Calu3 (cell line): Measurements from ENCODE around the gene TNP2. TPM values are rescaled to one million over a fixed set of nuclear protein-coding genes. Genes with fewer than 3 reads are reported as not detected.

Experiments used
- Bru-seq: library from RNA; stranded (reverse); fragments of 400-500 nt; gene quantifications from one replicate; lab custom pipeline; 2021; lab: Mats Ljungman, UMichigan
- BruChase-seq, 2 experiments: library from RNA; stranded (reverse); fragments of 400-500 nt; gene quantifications; one replicate each; lab custom pipeline; 2021; lab: Mats Ljungman, UMichigan
- BruUV-seq: library from RNA; stranded (reverse); fragments of 400-500 nt; replicated peaks from 2 replicates; lab custom pipeline; 2021; lab: Mats Ljungman, UMichigan
- CTCF ChIA-PET: fragments of 300-600 bp; sonication (Branson Sonifier 250); formaldehyde crosslinking; loops from one replicate; lab custom pipeline; 2022; ENCODE audit warnings: antibody characterized with exemption; lab: Charles Lee
- DNase-seq: peaks from one replicate; pipeline ENCODE4 v3.0.0; 2022
- H3K27ac Mint-ChIP-seq: one replicate; pipeline ENCODE4 v1.8.0; 2022; ENCODE audit warnings: mixed read lengths; ENCODE audit not compliant: unreplicated experiment
- H3K27me3 Mint-ChIP-seq: one replicate; pipeline ENCODE4 v1.8.0; 2022; ENCODE audit warnings: mixed read lengths; ENCODE audit not compliant: unreplicated experiment
- H3K36me3 Mint-ChIP-seq: one replicate; pipeline ENCODE4 v1.8.0; 2022; ENCODE audit warnings: mild to moderate bottlenecking, moderate library complexity, mixed read lengths; ENCODE audit not compliant: insufficient read depth, unreplicated experiment
- H3K4me1 Mint-ChIP-seq: one replicate; pipeline ENCODE4 v1.8.0; 2022; ENCODE audit warnings: mild to moderate bottlenecking, low read depth, mixed read lengths; ENCODE audit not compliant: unreplicated experiment
- H3K4me3 Mint-ChIP-seq: one replicate; pipeline ENCODE4 v1.8.0; 2022; ENCODE audit warnings: mild to moderate bottlenecking, low read depth, moderate library complexity, mixed read lengths; ENCODE audit not compliant: unreplicated experiment
- H3K9me3 Mint-ChIP-seq: one replicate; pipeline ENCODE4 v1.8.0; 2022; ENCODE audit warnings: low read depth, mixed read lengths; ENCODE audit not compliant: unreplicated experiment
- intact Hi-C: fragments of 100-400 bp; cut with micrococcal nuclease; formaldehyde crosslinking; loops from one replicate; pipeline ENCODE4 v1.10.0; 2022; ENCODE audit not compliant: unreplicated experiment
- long read RNA-seq: library from polyadenylated mRNA; stranded (forward); transcript quantifications from one replicate; pipeline ENCODE4 v2.0.0, GENCODE V29; 2022
- total RNA-seq: library from RNA; stranded (reverse); gene quantifications from 2 replicates; pipeline ENCODE4 v1.2.3, GENCODE V29; 2022
- TF ChIP-seq, protein P1 (sequence below): fragments of 200-600 bp; IDR thresholded peaks from one replicate; pipeline ENCODE4 v1.8.0; 2022; ENCODE audit warnings: antibody characterized with exemption; ENCODE audit not compliant: unreplicated experiment

TNP2 gene
- total RNA-seq (not detected in 2 replicates), Bru-seq, nascent RNA (not detected), BruChase-seq, experiment 1, labeled RNA remaining after a 6-hour chase (not detected), BruChase-seq, experiment 2, labeled RNA remaining after a 2-hour chase (not detected)
- long read RNA-seq, result 0 reads

DNA sequence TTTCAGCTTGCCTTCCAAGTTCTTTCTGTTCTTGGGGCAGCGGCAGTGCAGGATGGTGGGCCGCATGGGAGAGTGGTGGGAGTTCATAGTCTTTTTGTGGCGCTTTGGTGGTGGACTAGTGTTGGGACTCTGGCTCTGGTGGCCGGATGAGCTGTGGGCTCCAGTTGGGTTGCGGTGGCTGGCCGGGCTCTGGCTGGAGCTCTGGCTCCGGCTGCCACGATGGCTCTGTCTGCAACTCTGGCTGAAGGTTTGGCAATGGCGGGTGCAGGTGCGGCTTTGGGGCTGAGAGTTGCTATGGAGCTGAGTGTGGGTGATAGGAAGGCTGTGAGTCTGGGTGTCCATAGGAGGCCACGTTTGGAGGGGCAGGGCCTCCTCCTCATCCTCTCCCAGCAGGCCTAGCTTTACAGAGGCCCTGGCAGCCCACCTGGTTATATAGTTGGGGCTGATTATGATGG, at the start of gene TNP2:
TNP2 (minus strand) TSS at position 405 of the 455 bp plus-strand sequence; CDS start at position 342, 63 bp downstream.
- BruUV-seq, result no TSS peak
- Mint-ChIP-seq H3K27me3 (peaks cover 13% of the 10 kb centered on the region), H3K27ac (no peak within 1 kb of the TSS), H3K9me3 (peaks cover 4% of the 10 kb centered on the region), H3K4me1 (no peaks in the 10 kb centered on the region), H3K4me3 (no peak within 1 kb of the TSS), H3K36me3 (no peaks in the 10 kb centered on the region)
- intact Hi-C loops, result no loop called here
- TF ChIP-seq, protein P1, sequence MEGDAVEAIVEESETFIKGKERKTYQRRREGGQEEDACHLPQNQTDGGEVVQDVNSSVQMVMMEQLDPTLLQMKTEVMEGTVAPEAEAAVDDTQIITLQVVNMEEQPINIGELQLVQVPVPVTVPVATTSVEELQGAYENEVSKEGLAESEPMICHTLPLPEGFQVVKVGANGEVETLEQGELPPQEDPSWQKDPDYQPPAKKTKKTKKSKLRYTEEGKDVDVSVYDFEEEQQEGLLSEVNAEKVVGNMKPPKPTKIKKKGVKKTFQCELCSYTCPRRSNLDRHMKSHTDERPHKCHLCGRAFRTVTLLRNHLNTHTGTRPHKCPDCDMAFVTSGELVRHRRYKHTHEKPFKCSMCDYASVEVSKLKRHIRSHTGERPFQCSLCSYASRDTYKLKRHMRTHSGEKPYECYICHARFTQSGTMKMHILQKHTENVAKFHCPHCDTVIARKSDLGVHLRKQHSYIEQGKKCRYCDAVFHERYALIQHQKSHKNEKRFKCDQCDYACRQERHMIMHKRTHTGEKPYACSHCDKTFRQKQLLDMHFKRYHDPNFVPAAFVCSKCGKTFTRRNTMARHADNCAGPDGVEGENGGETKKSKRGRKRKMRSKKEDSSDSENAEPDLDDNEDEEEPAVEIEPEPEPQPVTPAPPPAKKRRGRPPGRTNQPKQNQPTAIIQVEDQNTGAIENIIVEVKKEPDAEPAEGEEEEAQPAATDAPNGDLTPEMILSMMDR, result no peak
- CTCF ChIA-PET, result interaction anchor here (0.6 kb wide), 1 partner anchor 575 kb away, joined by 3 read pairs; no protein-coding TSS in a partner anchor
- no peak for DNase-seq

DNA sequence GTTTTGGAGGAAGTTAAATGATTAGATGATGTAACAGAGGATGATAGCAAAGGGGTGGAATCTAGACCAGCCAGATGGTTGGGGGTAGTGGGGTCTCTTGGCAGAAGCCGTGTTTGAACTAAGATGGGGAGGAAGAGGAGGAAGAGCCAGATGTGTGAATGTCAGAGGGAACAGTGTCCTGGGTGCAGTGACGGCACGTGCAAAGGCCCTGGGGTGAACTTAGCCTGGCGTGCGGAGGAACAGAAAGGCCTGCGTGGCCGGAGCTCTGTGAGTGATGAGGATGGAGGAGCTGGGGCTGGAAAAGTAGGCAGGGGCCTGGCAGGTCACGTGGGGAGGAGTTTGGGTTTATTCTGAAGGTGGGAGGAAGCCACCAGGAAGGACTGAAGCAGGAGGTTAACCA, 49.7 kb upstream of the TNP2 start:
- H3K9me3 Mint-ChIP-seq, result no peaks in the 10 kb centered on the region
- no peak overlapping the region for H3K4me3 Mint-ChIP-seq
- H3K27me3 Mint-ChIP-seq, result no peaks in the 10 kb centered on the region
- intact Hi-C loops, result no loop called here
- CTCF ChIA-PET, result no interaction called here
- TF ChIP-seq, protein P1, result no peak
- no peaks in the 10 kb centered on the region for H3K4me1 Mint-ChIP-seq
- BruUV-seq, result no TSS peak
- H3K36me3 Mint-ChIP-seq, result no peaks in the 10 kb centered on the region
- no peak overlapping the region for H3K27ac Mint-ChIP-seq
- no peak for DNase-seq

DNA sequence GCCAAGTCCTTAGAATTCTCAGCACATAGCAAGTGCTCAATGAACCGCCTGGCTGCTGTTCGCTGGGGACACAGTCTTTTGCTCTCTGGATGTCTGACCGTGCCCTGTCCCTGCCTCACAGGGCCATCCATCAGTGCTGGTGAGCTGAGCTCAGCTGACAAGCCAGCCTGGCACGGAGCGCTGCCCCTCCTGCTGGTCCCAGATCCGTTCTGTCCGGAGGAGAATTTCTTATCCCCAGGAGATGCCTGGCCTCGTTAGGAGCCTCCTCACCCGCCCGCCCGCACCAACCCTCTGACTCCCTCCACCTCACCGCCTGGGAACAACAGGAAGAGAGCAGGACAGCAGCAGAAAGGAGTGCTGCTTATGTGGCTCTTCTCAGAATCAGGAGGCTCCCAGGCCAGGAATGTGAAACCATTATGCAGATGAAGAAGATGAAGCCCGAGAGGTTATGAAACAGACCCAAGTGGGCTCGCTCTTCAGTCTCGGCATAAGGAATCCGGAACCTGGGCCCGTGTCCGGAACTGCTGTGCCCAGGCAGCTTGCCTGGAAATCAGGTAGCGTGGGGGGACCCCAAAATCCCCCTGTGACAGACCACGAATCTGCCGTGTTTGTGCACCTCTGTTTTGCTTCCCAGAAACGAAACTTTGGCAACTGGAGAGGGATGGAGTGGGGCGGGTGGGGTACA, 47.3 kb upstream of the TNP2 start:
- Mint-ChIP-seq H3K9me3 (no peaks in the 10 kb centered on the region), H3K36me3 (no peaks in the 10 kb centered on the region), H3K4me1 (peaks cover 10% of the 10 kb centered on the region), H3K27me3 (no peaks in the 10 kb centered on the region), H3K4me3 (no peak overlapping the region), H3K27ac (no peak overlapping the region)
- CTCF ChIA-PET, result no interaction called here
- no peak for DNase-seq
- TF ChIP-seq, protein P1, result no peak
- intact Hi-C loops, result no loop called here
- no TSS peak for BruUV-seq

DNA sequence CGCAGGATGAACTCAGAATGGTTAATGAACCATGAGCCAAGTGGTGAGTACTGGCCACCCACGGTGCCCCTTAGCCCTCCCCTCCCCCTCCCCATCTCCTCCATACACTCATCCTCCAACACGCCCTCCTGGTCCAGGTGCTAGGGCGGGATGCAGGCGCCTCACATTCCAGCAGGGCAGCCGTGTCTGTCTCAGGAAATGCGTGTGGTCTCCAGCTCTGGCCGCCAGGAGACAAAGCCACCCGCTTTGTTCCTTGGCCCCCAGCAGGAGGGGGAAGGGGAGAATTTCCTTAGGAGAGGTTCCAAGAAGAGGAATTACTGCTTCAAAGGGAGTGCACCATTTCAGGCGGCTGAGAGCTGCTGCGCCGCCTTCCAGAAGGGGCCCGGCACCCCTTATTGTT, 46.4 kb upstream of the TNP2 start:
- H3K27me3 Mint-ChIP-seq, result no peaks in the 10 kb centered on the region
- CTCF ChIA-PET, result interaction anchor here (0.5 to 0.7 kb wide), 2 partner anchors 37 to 120 kb away, joined by 3 to 5 read pairs; no protein-coding TSS in a partner anchor
- H3K27ac Mint-ChIP-seq, result no peak overlapping the region
- TF ChIP-seq, protein P1, result no peak
- no peaks in the 10 kb centered on the region for H3K36me3 Mint-ChIP-seq
- intact Hi-C loops, result no loop called here
- peaks cover 10% of the 10 kb centered on the region for H3K4me1 Mint-ChIP-seq
- no peak for DNase-seq
- no TSS peak for BruUV-seq
- no peaks in the 10 kb centered on the region for H3K9me3 Mint-ChIP-seq
- no peak overlapping the region for H3K4me3 Mint-ChIP-seq
